ENCODE measurements around the gene DHRS12.

The DHRS12 gene

DNA sequence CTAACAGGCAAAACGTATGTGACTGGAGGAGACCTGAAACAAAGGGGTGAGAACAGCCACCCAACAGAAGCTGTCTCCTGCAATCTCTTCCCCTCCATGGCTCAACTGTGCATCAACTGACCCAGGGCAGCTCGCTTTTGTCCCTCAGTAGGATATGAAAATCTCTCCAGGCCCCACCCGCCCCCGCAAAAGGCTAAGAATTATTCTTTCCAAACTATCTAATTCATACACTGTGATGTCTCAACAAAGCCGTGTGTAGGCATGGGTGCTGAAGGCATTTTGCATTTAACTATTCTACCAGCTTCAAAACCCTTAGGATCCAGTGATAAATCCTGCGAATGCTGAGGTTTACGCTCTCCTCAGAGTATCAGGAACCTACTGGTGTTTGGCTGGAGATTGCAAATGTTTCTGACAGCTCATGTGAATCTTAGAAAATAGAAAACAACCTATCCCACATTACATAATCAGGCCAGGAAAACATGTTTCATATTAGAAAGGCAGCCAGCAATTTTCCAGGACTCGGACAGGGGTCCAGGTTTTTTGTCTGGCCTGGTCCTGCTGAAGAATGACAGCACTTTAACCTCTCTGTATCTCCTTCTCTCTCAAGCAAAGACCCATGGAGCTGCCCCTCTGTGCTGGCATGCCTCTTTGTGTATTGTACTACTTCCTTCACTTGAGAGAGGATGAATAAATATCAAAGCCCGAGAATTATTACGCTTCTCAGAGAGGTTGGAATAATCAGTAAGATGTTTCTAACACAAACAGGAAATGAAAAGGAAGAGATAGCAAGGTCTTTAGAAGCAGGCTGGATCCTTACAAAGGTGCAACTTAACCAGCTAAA, 17.3 kb downstream of the DHRS12 start:
- no peaks in the 10 kb centered on the region for H3K9me3 Mint-ChIP-seq
- peaks cover 38% of the 10 kb centered on the region for H3K4me1 Mint-ChIP-seq
- H3K27me3 Mint-ChIP-seq (ENCODE audit: low read depth), result peaks cover under 1% of the 10 kb centered on the region
- peaks cover 4% of the 10 kb centered on the region for H3K36me3 Mint-ChIP-seq (ENCODE audit: low read depth)
- peak overlapping the region in 1 of 3 experiments; percentile 14 for H3K4me3 Mint-ChIP-seq
- H3K27ac Mint-ChIP-seq, result peak overlapping the region; percentile 50 to 81 (median 71)
- TF ChIP-seq, protein P1, sequence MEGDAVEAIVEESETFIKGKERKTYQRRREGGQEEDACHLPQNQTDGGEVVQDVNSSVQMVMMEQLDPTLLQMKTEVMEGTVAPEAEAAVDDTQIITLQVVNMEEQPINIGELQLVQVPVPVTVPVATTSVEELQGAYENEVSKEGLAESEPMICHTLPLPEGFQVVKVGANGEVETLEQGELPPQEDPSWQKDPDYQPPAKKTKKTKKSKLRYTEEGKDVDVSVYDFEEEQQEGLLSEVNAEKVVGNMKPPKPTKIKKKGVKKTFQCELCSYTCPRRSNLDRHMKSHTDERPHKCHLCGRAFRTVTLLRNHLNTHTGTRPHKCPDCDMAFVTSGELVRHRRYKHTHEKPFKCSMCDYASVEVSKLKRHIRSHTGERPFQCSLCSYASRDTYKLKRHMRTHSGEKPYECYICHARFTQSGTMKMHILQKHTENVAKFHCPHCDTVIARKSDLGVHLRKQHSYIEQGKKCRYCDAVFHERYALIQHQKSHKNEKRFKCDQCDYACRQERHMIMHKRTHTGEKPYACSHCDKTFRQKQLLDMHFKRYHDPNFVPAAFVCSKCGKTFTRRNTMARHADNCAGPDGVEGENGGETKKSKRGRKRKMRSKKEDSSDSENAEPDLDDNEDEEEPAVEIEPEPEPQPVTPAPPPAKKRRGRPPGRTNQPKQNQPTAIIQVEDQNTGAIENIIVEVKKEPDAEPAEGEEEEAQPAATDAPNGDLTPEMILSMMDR (IDR thresholded peaks at IDR 0.05; ENCODE audit: unreplicated experiment in 3 of 3), result no peak

DNA sequence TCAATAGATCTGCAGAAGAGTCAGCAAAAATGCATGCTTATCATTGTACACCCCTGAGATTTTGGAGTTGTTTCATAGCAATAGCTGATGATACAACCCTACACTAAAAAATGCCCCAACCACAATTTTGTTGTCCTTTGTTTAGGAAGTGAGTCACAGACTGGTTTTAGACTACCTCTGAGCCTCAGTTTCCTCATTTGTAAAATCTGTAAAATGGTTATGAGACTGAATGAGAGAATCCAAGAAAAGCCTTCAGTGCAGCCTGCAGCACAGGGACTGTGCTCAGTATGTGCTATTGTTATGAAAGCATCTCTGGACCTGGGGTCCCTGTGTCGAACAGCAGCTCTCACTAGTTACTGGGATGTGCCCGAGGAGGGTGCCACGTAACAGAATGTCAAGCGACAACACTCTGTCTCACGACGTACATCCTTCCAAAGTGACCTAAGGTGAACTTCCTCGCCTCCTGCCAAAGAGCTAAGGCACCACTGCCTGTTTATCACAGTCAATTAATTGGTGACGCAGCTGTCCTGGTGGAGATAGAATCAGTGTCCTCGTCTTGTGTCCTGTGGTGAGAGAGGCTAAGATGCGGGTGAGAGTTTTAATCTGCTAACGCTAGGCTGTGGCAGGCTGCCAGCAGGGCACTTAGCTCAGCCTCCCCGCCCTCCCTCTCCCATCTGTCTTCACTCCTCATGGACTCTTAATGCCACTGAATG, 18.1 kb downstream of the DHRS12 start:
- Mint-ChIP-seq H3K4me3 (no peak overlapping the region), H3K27me3 (ENCODE audit: low read depth) (peaks cover 5% of the 10 kb centered on the region), H3K4me1 (peaks cover 46% of the 10 kb centered on the region), H3K27ac (peak overlapping the region; percentile 50 to 81 (median 71)), H3K9me3 (no peaks in the 10 kb centered on the region), H3K36me3 (ENCODE audit: low read depth) (peaks cover 4% of the 10 kb centered on the region)
- TF ChIP-seq, protein P1 (IDR thresholded peaks at IDR 0.05; ENCODE audit: unreplicated experiment in 3 of 3), result no peak

GRCh38 chr13:51784097-51784496, 19.9 kb downstream of the DHRS12 start:
- peaks cover 52% of the 10 kb centered on the region for H3K4me1 Mint-ChIP-seq
- TF ChIP-seq, protein P1 (IDR thresholded peaks at IDR 0.05; ENCODE audit: unreplicated experiment in 3 of 3), result no peak
- no peaks in the 10 kb centered on the region for H3K9me3 Mint-ChIP-seq
- peaks cover 5% of the 10 kb centered on the region for H3K27me3 Mint-ChIP-seq (ENCODE audit: low read depth)
- no peak overlapping the region for H3K27ac Mint-ChIP-seq
- no peak overlapping the region for H3K4me3 Mint-ChIP-seq
- H3K36me3 Mint-ChIP-seq (ENCODE audit: low read depth), result peaks cover 2% of the 10 kb centered on the region

DNA sequence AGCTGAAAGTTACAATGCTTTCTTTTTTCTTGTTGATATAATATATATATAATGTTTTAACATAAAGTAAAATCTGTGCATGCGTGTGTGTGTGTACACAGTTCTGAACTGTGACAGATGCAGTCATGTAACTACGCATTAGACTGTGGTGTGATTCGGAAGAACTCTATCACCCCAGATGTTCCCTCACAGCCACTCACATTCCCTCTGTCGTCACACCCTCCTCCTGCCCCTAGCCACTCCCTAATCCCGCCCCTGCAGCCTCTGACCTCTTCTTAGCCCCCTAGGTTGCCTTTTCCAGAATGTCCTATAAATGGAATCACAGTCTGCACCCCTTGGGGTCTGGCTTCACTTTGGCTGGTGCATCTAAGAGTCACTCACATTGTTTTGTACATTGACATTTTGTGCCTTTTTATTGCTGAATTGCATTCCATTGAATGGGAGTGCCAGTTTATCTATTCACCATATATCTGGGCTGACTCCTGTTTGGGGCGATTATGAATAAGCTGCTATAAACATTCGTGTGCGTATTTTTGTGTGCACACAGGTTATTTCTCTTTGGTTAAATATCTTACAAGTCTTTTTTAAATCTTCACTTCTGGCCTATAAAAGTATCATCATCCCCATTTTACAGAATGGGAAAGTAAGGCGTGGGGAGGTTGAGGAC, 20.4 kb downstream of the DHRS12 start:
- H3K27me3 Mint-ChIP-seq (ENCODE audit: low read depth), result peaks cover 5% of the 10 kb centered on the region
- H3K27ac Mint-ChIP-seq, result no peak overlapping the region
- peaks cover 53% of the 10 kb centered on the region for H3K4me1 Mint-ChIP-seq
- H3K4me3 Mint-ChIP-seq, result no peak overlapping the region
- no peaks in the 10 kb centered on the region for H3K36me3 Mint-ChIP-seq (ENCODE audit: low read depth)
- TF ChIP-seq, protein P1 (IDR thresholded peaks at IDR 0.05; ENCODE audit: unreplicated experiment in 3 of 3), result no peak
- no peaks in the 10 kb centered on the region for H3K9me3 Mint-ChIP-seq

DNA sequence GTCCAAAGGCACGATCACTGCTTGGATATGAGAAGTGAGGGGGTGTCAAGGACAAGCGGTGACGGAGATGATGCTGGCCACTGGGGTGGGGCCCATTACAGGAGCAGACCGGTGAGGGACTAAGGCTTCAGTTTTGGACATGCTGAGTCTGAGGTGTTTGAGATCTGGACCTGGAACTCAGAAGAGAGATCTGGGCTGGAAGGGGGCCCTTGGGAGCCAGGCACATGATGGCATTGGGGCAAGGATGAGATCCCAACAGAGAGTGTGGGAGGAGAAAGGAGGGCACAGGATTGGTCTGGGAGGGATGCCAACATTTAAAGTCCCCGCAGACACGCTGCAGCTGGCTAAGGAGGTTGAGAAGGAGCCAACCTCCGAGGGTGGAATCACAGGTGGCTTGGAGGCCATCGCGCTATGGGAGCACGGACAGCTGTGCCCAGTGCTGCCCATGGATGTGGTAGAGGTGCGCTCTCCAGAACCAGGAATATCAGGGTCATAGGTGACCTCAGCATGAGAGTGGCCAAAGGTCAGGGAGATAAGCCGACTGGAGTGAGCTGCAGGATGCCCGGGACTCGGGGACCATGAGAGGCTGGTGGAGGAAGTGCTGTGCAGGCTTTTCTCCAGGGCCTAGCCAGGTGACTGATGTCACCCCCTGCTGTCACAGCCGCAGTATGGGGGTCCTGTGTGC, 21.8 kb downstream of the DHRS12 start:
- H3K36me3 Mint-ChIP-seq (ENCODE audit: low read depth), result no peaks in the 10 kb centered on the region
- no peak overlapping the region for H3K4me3 Mint-ChIP-seq
- H3K9me3 Mint-ChIP-seq, result no peaks in the 10 kb centered on the region
- peaks cover 5% of the 10 kb centered on the region for H3K27me3 Mint-ChIP-seq (ENCODE audit: low read depth)
- TF ChIP-seq, protein P1 (IDR thresholded peaks at IDR 0.05; ENCODE audit: unreplicated experiment in 3 of 3), result no peak
- peaks cover 58% of the 10 kb centered on the region for H3K4me1 Mint-ChIP-seq
- H3K27ac Mint-ChIP-seq, result no peak overlapping the region
